Ectodermal cell (in vitro differentiated cells): ENCODE measurements around the gene MBD5.

Experiments
- H3K27ac ChIP-seq: 2 replicates; pipeline ENCODE4 v1.7.0; 2013; ENCODE audit warnings: mild to moderate bottlenecking, low read depth, low read length; ENCODE audit not compliant: insufficient read depth, poor library complexity, severe bottlenecking
- H3K27me3 ChIP-seq: 2 replicates; pipeline ENCODE4 v1.7.0; 2013; ENCODE audit warnings: mild to moderate bottlenecking, low read length; ENCODE audit not compliant: insufficient read depth, control insufficient read depth, poor library complexity, severe bottlenecking
- H3K36me3 ChIP-seq: one replicate; pipeline ENCODE4 v1.7.0; 2013; ENCODE audit warnings: low read length; ENCODE audit not compliant: control insufficient read depth, insufficient read depth
- H3K4me1 ChIP-seq: one replicate; pipeline ENCODE4 v1.7.0; 2013; ENCODE audit warnings: low read length; ENCODE audit not compliant: control insufficient read depth, insufficient read depth
- H3K4me3 ChIP-seq: 2 replicates; pipeline ENCODE4 v1.7.0; 2013; ENCODE audit warnings: low read depth, low read length, control low read depth; ENCODE audit not compliant: insufficient read depth
- H3K9me3 ChIP-seq: 2 replicates; pipeline ENCODE4 v1.7.0; 2013; ENCODE audit warnings: mild to moderate bottlenecking, low read length, moderate library complexity; ENCODE audit not compliant: control insufficient read depth
- WGBS, 2 experiments: methylation state at CpG; one replicate each; pipeline ENCODE4 v1.1.7; 2013; ENCODE audit warnings: missing lambda C conversion rate in 2 of 2; 5-methylcytosine and 5-hydroxymethylcytosine counted together

The MBD5 gene

GRCh38 chr2:148244593-148245292 is 223.9 kb downstream of the MBD5 start:
- Histone ChIP-seq H3K4me3 (no peak overlapping the region), H3K27ac (no peak overlapping the region), H3K36me3 (no peaks in the 10 kb centered on the region), H3K4me1 (no peaks in the 10 kb centered on the region), H3K27me3 (no peaks in the 10 kb centered on the region), H3K9me3 (no peaks in the 10 kb centered on the region)
- 89 to 97% methylated on average over 3 to 5 of the region's 5 CpGs for WGBS, 2 experiments

- Histone ChIP-seq H3K4me3 (no peak overlapping the region), H3K27me3 (no peaks in the 10 kb centered on the region), H3K27ac (no peak overlapping the region), H3K36me3 (peaks cover 8% of the 10 kb centered on the region), H3K9me3 (peaks cover 2% of the 10 kb centered on the region), H3K4me1 (no peaks in the 10 kb centered on the region)
- 91 to 95% methylated on average over 5 of the region's 5 CpGs for WGBS, 2 experiments
Observed at GRCh38 chr2:148251993-148252392, 231.1 kb downstream of the MBD5 start.

GRCh38 chr2:148252646-148253045 is 231.8 kb downstream of the MBD5 start:
- Histone ChIP-seq H3K4me1 (no peaks in the 10 kb centered on the region), H3K27me3 (no peaks in the 10 kb centered on the region), H3K27ac (no peak overlapping the region), H3K4me3 (no peak overlapping the region), H3K9me3 (peaks cover 2% of the 10 kb centered on the region), H3K36me3 (peaks cover 8% of the 10 kb centered on the region)
- 86 to 95% methylated on average over 2 of the region's 2 CpGs for WGBS, 2 experiments

GRCh38 chr2:148253685-148254084 is 232.8 kb downstream of the MBD5 start:
- peaks cover 2% of the 10 kb centered on the region for H3K9me3 ChIP-seq
- H3K27me3 ChIP-seq: no peaks in the 10 kb centered on the region
- no peaks in the 10 kb centered on the region for H3K4me1 ChIP-seq
- no peak overlapping the region for H3K27ac ChIP-seq
- H3K4me3 ChIP-seq: no peak overlapping the region
- peaks cover 12% of the 10 kb centered on the region for H3K36me3 ChIP-seq
- WGBS, 2 experiments: 96 to 97% methylated on average over 6 of the region's 6 CpGs

GRCh38 chr2:148255929-148256328 is 235.0 kb downstream of the MBD5 start:
- WGBS, 2 experiments: 94 to 97% methylated on average over 8 of the region's 8 CpGs
- H3K9me3 ChIP-seq: peaks cover 2% of the 10 kb centered on the region
- no peak overlapping the region for H3K27ac ChIP-seq

GRCh38 chr2:148257276-148257675 is 236.4 kb downstream of the MBD5 start:
- H3K9me3 ChIP-seq: peaks cover 2% of the 10 kb centered on the region
- no peak overlapping the region for H3K4me3 ChIP-seq
- H3K27me3 ChIP-seq: no peaks in the 10 kb centered on the region
- no peak overlapping the region for H3K27ac ChIP-seq
- H3K4me1 ChIP-seq: no peaks in the 10 kb centered on the region
- 91 to 94% methylated on average over 6 of the region's 6 CpGs for WGBS, 2 experiments
- peaks cover 14% of the 10 kb centered on the region for H3K36me3 ChIP-seq

More at GRCh38 chr2:148255929-148256328, 235.0 kb downstream of the MBD5 start:
- Histone ChIP-seq H3K4me1 (no peaks in the 10 kb centered on the region), H3K4me3 (no peak overlapping the region), H3K36me3 (peaks cover 14% of the 10 kb centered on the region), H3K27me3 (no peaks in the 10 kb centered on the region)

- H3K27ac ChIP-seq: no peak overlapping the region
- peaks cover 2% of the 10 kb centered on the region for H3K9me3 ChIP-seq
- no peaks in the 10 kb centered on the region for H3K4me1 ChIP-seq
- peaks cover 14% of the 10 kb centered on the region for H3K36me3 ChIP-seq
- 76 to 77% methylated on average over 10 of the region's 10 CpGs for WGBS, 2 experiments
- no peaks in the 10 kb centered on the region for H3K27me3 ChIP-seq
- no peak overlapping the region for H3K4me3 ChIP-seq
Observed at GRCh38 chr2:148258124-148258523, 237.2 kb downstream of the MBD5 start.

- Histone ChIP-seq H3K4me1 (no peaks in the 10 kb centered on the region), H3K9me3 (no peaks in the 10 kb centered on the region), H3K27ac (no peak overlapping the region), H3K27me3 (no peaks in the 10 kb centered on the region), H3K4me3 (no peak overlapping the region), H3K36me3 (peaks cover 11% of the 10 kb centered on the region)
- 86 to 95% methylated on average over 5 to 6 of the region's 6 CpGs for WGBS, 2 experiments
Observed at GRCh38 chr2:148259674-148260073, 238.8 kb downstream of the MBD5 start.

- 92 to 94% methylated on average over 2 of the region's 2 CpGs for WGBS, 2 experiments
- no peaks in the 10 kb centered on the region for H3K9me3 ChIP-seq
- no peaks in the 10 kb centered on the region for H3K4me1 ChIP-seq
- no peak overlapping the region for H3K27ac ChIP-seq
- H3K27me3 ChIP-seq: no peaks in the 10 kb centered on the region
- no peak overlapping the region for H3K4me3 ChIP-seq
- H3K36me3 ChIP-seq: peaks cover 3% of the 10 kb centered on the region
Observed at GRCh38 chr2:148263890-148264289, 243.0 kb downstream of the MBD5 start.

- H3K9me3 ChIP-seq: no peaks in the 10 kb centered on the region
- no peaks in the 10 kb centered on the region for H3K36me3 ChIP-seq
- H3K4me1 ChIP-seq: no peaks in the 10 kb centered on the region
- no peak overlapping the region for H3K27ac ChIP-seq
- 57 to 78% methylated on average over 3 to 4 of the region's 4 CpGs for WGBS, 2 experiments
- H3K27me3 ChIP-seq: no peaks in the 10 kb centered on the region
- no peak overlapping the region for H3K4me3 ChIP-seq
Observed at GRCh38 chr2:148273158-148273691, 252.3 kb downstream of the MBD5 start.
